Measurements from ENCODE around the gene MAT1A.

GRCh38 chr10:80265740-80266512 is 23.5 kb downstream of the MAT1A start:
- TF ChIP-seq CTCF (IDR thresholded peaks at IDR 0.05; ENCODE audit: insufficient read depth, low read depth, low read length) (no peak), EZH2 (IDR thresholded peaks at IDR 0.05; ENCODE audit: insufficient read depth, low read length) (no peak)
